ENCODE measurements around the gene TSPAN5.

The TSPAN5 gene

DNA sequence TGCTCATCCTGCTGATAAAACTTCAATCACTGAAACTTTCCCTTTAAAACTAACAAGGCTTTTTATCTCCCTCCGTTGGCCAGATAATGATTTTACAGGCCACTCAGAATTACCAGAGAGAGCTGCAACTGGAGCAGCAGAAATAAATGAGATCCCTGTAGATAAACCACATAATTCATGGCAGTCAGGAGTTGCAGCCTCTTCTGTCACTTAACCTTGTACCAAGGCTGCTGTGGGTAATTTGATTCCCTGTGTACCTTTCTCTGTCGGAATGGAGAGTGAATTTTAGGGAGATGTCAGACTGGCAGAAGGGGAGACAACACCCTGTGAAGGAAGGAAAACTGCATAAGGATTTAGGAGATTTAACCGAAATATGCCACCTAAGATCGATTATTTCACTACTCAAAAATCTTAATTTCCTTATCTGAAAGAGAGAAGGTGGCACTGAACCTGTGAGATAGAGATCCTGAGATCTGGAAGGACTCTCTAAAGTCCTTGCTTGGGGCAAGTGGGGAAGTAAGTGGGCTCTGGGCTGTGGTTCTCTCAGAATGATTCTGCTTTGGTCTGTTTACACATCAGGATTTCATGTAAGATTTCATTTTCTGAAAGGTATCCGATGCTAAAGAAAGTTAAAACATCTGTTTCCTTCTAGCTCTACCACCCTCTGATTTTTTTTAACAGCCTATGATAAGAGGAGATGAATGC, 14.3 kb upstream of the TSPAN5 start:
- H3K27ac ChIP-seq: no peak overlapping the region
- TF ChIP-seq CTCF (conservative IDR thresholded peaks at IDR 0.05): no peak

- TF ChIP-seq ZFX (IDR thresholded peaks at IDR 0.05): no peak
- TF ChIP-seq CTCF (conservative IDR thresholded peaks at IDR 0.05): no peak
- no peak overlapping the region for H3K27ac ChIP-seq
Measured at GRCh38 chr4:98671131-98671530, 12.7 kb upstream of the TSPAN5 start.

- H3K27ac ChIP-seq: no peak overlapping the region
- TF ChIP-seq ZFX (IDR thresholded peaks at IDR 0.05) (no peak), CTCF (conservative IDR thresholded peaks at IDR 0.05) (no peak)
Measured at GRCh38 chr4:98670186-98670585, 11.8 kb upstream of the TSPAN5 start.

- no peak overlapping the region for H3K27ac ChIP-seq
- TF ChIP-seq ZFX (IDR thresholded peaks at IDR 0.05) (no peak), CTCF (conservative IDR thresholded peaks at IDR 0.05) (no peak)
Measured at GRCh38 chr4:98669577-98669976, 11.2 kb upstream of the TSPAN5 start.

- TF ChIP-seq ZFX (IDR thresholded peaks at IDR 0.05) (no peak), CTCF (conservative IDR thresholded peaks at IDR 0.05) (no peak)
- H3K27ac ChIP-seq: no peak overlapping the region
Measured at GRCh38 chr4:98664959-98665358, 6.5 kb upstream of the TSPAN5 start.

DNA sequence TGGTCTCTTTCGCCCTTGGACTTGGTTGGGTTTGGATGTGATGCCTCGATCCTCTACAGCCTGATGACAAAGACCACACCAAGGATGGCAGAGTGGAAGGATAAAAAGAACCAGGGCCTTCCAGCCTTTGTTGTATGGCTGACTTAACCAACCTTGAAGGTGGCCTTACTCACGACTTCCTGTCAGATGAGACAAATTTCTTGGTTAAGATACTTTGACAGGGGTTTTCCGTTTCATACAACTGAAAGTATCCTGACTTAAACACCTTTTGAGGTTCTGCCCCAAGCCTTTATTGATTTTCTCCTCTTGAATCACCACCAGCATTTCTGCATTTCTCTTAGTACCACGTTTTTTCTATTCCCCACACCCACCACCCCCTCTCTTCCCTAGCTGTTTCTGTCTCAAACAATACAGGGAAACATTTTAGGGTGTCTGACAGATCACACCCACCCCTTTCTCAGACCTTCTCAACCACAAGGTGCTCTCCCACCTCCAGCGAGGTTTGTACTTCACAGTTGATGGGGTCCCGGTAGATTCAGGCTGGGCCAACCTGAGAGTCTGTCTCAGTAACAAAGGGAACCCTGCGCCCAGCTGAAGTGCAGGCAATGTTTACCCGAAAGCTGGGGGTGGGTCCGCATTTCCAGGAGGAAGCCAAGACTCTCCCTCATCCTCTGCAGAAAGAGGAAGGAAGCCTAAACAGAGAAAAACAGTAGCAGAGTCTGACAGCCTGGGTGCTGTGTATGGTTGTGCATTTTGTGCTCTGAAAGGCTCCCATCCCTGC, 5.0 kb upstream of the TSPAN5 start:
- peak overlapping the region; percentile 17; the same call in 1 of the 2 replicates for H3K27ac ChIP-seq

More for the DNA sequence above, 5.0 kb upstream of the TSPAN5 start:
- TF ChIP-seq ZFX (IDR thresholded peaks at IDR 0.05) (no peak), CTCF (conservative IDR thresholded peaks at IDR 0.05) (no peak)
